ENCODE measurements around the gene TNKS2. TPM values are rescaled to one million over a fixed set of nuclear protein-coding genes. Genes with fewer than 3 reads are reported as not detected.

The TNKS2 gene
- total RNA-seq, 2 experiments from 2014 or later = 39.3 to 40.0 TPM

- H3K4me1 Mint-ChIP-seq (ENCODE audit: low read depth) = peaks cover 5% of the 10 kb centered on the region
- no peaks in the 10 kb centered on the region for H3K9me3 Mint-ChIP-seq
- H3K4me3 Mint-ChIP-seq = no peak overlapping the region
- intact Hi-C loops (cut with micrococcal nuclease) = no loop called here
- H3K36me3 Mint-ChIP-seq (ENCODE audit: low read depth) = peaks cover 32% of the 10 kb centered on the region
- CTCF ChIA-PET = no interaction called here
- H3K27me3 Mint-ChIP-seq (ENCODE audit: low read depth) = no peaks in the 10 kb centered on the region
- no peak for DNase-seq
- peak overlapping the region; percentile 28 for H3K27ac Mint-ChIP-seq
Observed at GRCh38 chr10:91824076-91824475, 25.9 kb downstream of the TNKS2 start.

GRCh38 chr10:91829268-91829667 is 31.0 kb downstream of the TNKS2 start:
- DNase-seq = no peak
- intact Hi-C loops (cut with micrococcal nuclease) = no loop called here
- Mint-ChIP-seq H3K4me1 (ENCODE audit: low read depth) (peaks cover 4% of the 10 kb centered on the region), H3K27me3 (ENCODE audit: low read depth) (no peaks in the 10 kb centered on the region), H3K27ac (peak overlapping the region; percentile 5), H3K9me3 (no peaks in the 10 kb centered on the region), H3K36me3 (ENCODE audit: low read depth) (peaks cover 17% of the 10 kb centered on the region), H3K4me3 (no peak overlapping the region)
- CTCF ChIA-PET = no interaction called here

GRCh38 chr10:91838199-91838598 is 40.0 kb downstream of the TNKS2 start:
- peaks cover 45% of the 10 kb centered on the region for H3K36me3 Mint-ChIP-seq (ENCODE audit: low read depth)
- no peak for DNase-seq
- H3K9me3 Mint-ChIP-seq = no peaks in the 10 kb centered on the region
- CTCF ChIA-PET = no interaction called here
- no peaks in the 10 kb centered on the region for H3K4me1 Mint-ChIP-seq (ENCODE audit: low read depth)
- H3K4me3 Mint-ChIP-seq = no peak overlapping the region
- no peaks in the 10 kb centered on the region for H3K27me3 Mint-ChIP-seq (ENCODE audit: low read depth)
- no peak overlapping the region for H3K27ac Mint-ChIP-seq
- intact Hi-C loops (cut with micrococcal nuclease) = no loop called here

- DNase-seq = no peak
- Mint-ChIP-seq H3K9me3 (no peaks in the 10 kb centered on the region), H3K4me1 (ENCODE audit: low read depth) (no peaks in the 10 kb centered on the region), H3K36me3 (ENCODE audit: low read depth) (peaks cover 43% of the 10 kb centered on the region), H3K4me3 (no peak overlapping the region), H3K27ac (no peak overlapping the region), H3K27me3 (ENCODE audit: low read depth) (no peaks in the 10 kb centered on the region)
- intact Hi-C loops (cut with micrococcal nuclease) = no loop called here
- CTCF ChIA-PET = no interaction called here
Observed at GRCh38 chr10:91843083-91843482, 44.9 kb downstream of the TNKS2 start.

GRCh38 chr10:91856637-91857036 is 58.4 kb downstream of the TNKS2 start:
- intact Hi-C loops (cut with micrococcal nuclease) = loop anchor here (2.0 kb wide), 1 partner anchor 56 kb away; no protein-coding TSS in a partner anchor
- H3K9me3 Mint-ChIP-seq = no peaks in the 10 kb centered on the region
- H3K27ac Mint-ChIP-seq = no peak overlapping the region
- no peaks in the 10 kb centered on the region for H3K4me1 Mint-ChIP-seq (ENCODE audit: low read depth)
- no peak overlapping the region for H3K4me3 Mint-ChIP-seq
- H3K36me3 Mint-ChIP-seq (ENCODE audit: low read depth) = peaks cover 33% of the 10 kb centered on the region
- CTCF ChIA-PET = interaction anchor here (1.0 to 1.3 kb wide), 2 partner anchors 51 to 98 kb away, joined by 3 read pairs; no protein-coding TSS in a partner anchor
- H3K27me3 Mint-ChIP-seq (ENCODE audit: low read depth) = no peaks in the 10 kb centered on the region
- DNase-seq = peak; percentile 7

GRCh38 chr10:91860885-91861284 is 62.7 kb downstream of the TNKS2 start:
- Mint-ChIP-seq H3K9me3 (no peaks in the 10 kb centered on the region), H3K36me3 (ENCODE audit: low read depth) (peaks cover 28% of the 10 kb centered on the region), H3K27ac (no peak overlapping the region), H3K4me1 (ENCODE audit: low read depth) (no peaks in the 10 kb centered on the region), H3K4me3 (no peak overlapping the region), H3K27me3 (ENCODE audit: low read depth) (no peaks in the 10 kb centered on the region)
- CTCF ChIA-PET = no interaction called here
- intact Hi-C loops (cut with micrococcal nuclease) = no loop called here
- no peak for DNase-seq

- no peaks in the 10 kb centered on the region for H3K9me3 Mint-ChIP-seq
- peak overlapping the region; percentile 28 for H3K27ac Mint-ChIP-seq
Observed at GRCh38 chr10:91864099-91864498, 65.9 kb downstream of the TNKS2 start.

GRCh38 chr10:91864744-91865143 is 66.5 kb downstream of the TNKS2 start:
- no peaks in the 10 kb centered on the region for H3K4me1 Mint-ChIP-seq (ENCODE audit: low read depth)
- no peaks in the 10 kb centered on the region for H3K9me3 Mint-ChIP-seq
- no peak for DNase-seq
- H3K36me3 Mint-ChIP-seq (ENCODE audit: low read depth) = peaks cover 13% of the 10 kb centered on the region
- H3K27ac Mint-ChIP-seq = no peak overlapping the region
- no peak overlapping the region for H3K4me3 Mint-ChIP-seq
- no peaks in the 10 kb centered on the region for H3K27me3 Mint-ChIP-seq (ENCODE audit: low read depth)
- CTCF ChIA-PET = interaction anchor here (0.6 to 2.0 kb wide), 2 partner anchors 41 to 105 kb away, joined by 6 to 7 read pairs; no protein-coding TSS in a partner anchor
- intact Hi-C loops (cut with micrococcal nuclease) = no loop called here

More at GRCh38 chr10:91864099-91864498, 65.9 kb downstream of the TNKS2 start:
- H3K4me1 Mint-ChIP-seq (ENCODE audit: low read depth) = no peaks in the 10 kb centered on the region
- no peak overlapping the region for H3K4me3 Mint-ChIP-seq
- intact Hi-C loops (cut with micrococcal nuclease) = no loop called here
- peaks cover 13% of the 10 kb centered on the region for H3K36me3 Mint-ChIP-seq (ENCODE audit: low read depth)
- DNase-seq = no peak
- CTCF ChIA-PET = interaction anchor here (0.7 to 2.0 kb wide), 4 partner anchors 9 to 105 kb away, joined by 3 to 7 read pairs (median 6); no protein-coding TSS in a partner anchor
- H3K27me3 Mint-ChIP-seq (ENCODE audit: low read depth) = no peaks in the 10 kb centered on the region

- Mint-ChIP-seq H3K27me3 (ENCODE audit: low read depth) (no peaks in the 10 kb centered on the region), H3K4me1 (ENCODE audit: low read depth) (no peaks in the 10 kb centered on the region)
- CTCF ChIA-PET = interaction anchor here (0.6 kb wide), 1 partner anchor 474 kb away, joined by 3 read pairs; no protein-coding TSS in a partner anchor
Observed at GRCh38 chr10:91865562-91866081, 67.4 kb downstream of the TNKS2 start.

GRCh38 chr10:91875156-91875555 is 76.9 kb downstream of the TNKS2 start:
- H3K27me3 Mint-ChIP-seq (ENCODE audit: low read depth) = no peaks in the 10 kb centered on the region
- H3K36me3 Mint-ChIP-seq (ENCODE audit: low read depth) = no peaks in the 10 kb centered on the region
- no peak for DNase-seq
- H3K4me3 Mint-ChIP-seq = no peak overlapping the region
- no peak overlapping the region for H3K27ac Mint-ChIP-seq
- CTCF ChIA-PET = no interaction called here
- H3K9me3 Mint-ChIP-seq = no peaks in the 10 kb centered on the region
- intact Hi-C loops (cut with micrococcal nuclease) = no loop called here
- no peaks in the 10 kb centered on the region for H3K4me1 Mint-ChIP-seq (ENCODE audit: low read depth)

More at GRCh38 chr10:91865562-91866081, 67.4 kb downstream of the TNKS2 start:
- H3K4me3 Mint-ChIP-seq = no peak overlapping the region
- no peak overlapping the region for H3K27ac Mint-ChIP-seq
- no peak for DNase-seq
- intact Hi-C loops (cut with micrococcal nuclease) = loop anchor here (2.0 kb wide), 1 partner anchor 43 kb away; the partner anchor contains the start of gene FGFBP3
- no peaks in the 10 kb centered on the region for H3K9me3 Mint-ChIP-seq
- peaks cover 13% of the 10 kb centered on the region for H3K36me3 Mint-ChIP-seq (ENCODE audit: low read depth)

GRCh38 chr10:91875779-91876178 is 77.6 kb downstream of the TNKS2 start:
- CTCF ChIA-PET = no interaction called here

GRCh38 chr10:91879515-91880170 is 81.4 kb downstream of the TNKS2 start:
- Mint-ChIP-seq H3K4me1 (ENCODE audit: low read depth) (no peaks in the 10 kb centered on the region), H3K9me3 (peaks cover 5% of the 10 kb centered on the region), H3K27ac (no peak overlapping the region), H3K4me3 (no peak overlapping the region), H3K36me3 (ENCODE audit: low read depth) (no peaks in the 10 kb centered on the region), H3K27me3 (ENCODE audit: low read depth) (no peaks in the 10 kb centered on the region)
- intact Hi-C loops (cut with micrococcal nuclease) = no loop called here
- CTCF ChIA-PET = interaction anchor here (0.6 kb wide), 1 partner anchor 1343 kb away, joined by 3 read pairs; no protein-coding TSS in a partner anchor
- no peak for DNase-seq

More at GRCh38 chr10:91875779-91876178, 77.6 kb downstream of the TNKS2 start:
- no peak for DNase-seq
- intact Hi-C loops (cut with micrococcal nuclease) = no loop called here
- H3K27me3 Mint-ChIP-seq (ENCODE audit: low read depth) = no peaks in the 10 kb centered on the region
- no peaks in the 10 kb centered on the region for H3K36me3 Mint-ChIP-seq (ENCODE audit: low read depth)
- H3K4me1 Mint-ChIP-seq (ENCODE audit: low read depth) = no peaks in the 10 kb centered on the region
- H3K4me3 Mint-ChIP-seq = no peak overlapping the region
- no peaks in the 10 kb centered on the region for H3K9me3 Mint-ChIP-seq
- H3K27ac Mint-ChIP-seq = no peak overlapping the region

- intact Hi-C loops (cut with micrococcal nuclease) = no loop called here
- CTCF ChIA-PET = no interaction called here
- Mint-ChIP-seq H3K9me3 (peaks cover 5% of the 10 kb centered on the region), H3K4me1 (ENCODE audit: low read depth) (no peaks in the 10 kb centered on the region), H3K27me3 (ENCODE audit: low read depth) (no peaks in the 10 kb centered on the region), H3K27ac (no peak overlapping the region), H3K4me3 (no peak overlapping the region), H3K36me3 (ENCODE audit: low read depth) (no peaks in the 10 kb centered on the region)
- no peak for DNase-seq
Observed at GRCh38 chr10:91880310-91880709, 82.1 kb downstream of the TNKS2 start.

Data from activated naive CD4-positive, alpha-beta T cell treated with anti-CD3 and anti-CD28 coated beads for 36 hours (primary cell).